HEK293 (cell line): Measurements from ENCODE around the gene MICAL3.

Experiments used
- YY1 ChIP-seq: fragments of 450-650 bp; formaldehyde crosslinking; IDR thresholded peaks from 2 replicates; pipeline ENCODE4 v1.5.1; 2018; ENCODE audit warnings: missing biosample characterization, missing genetic modification characterization
- ZBTB21 ChIP-seq: fragments of 450-650 bp; formaldehyde crosslinking; IDR thresholded peaks from 2 replicates; pipeline ENCODE4 v1.5.1; 2017; ENCODE audit warnings: missing biosample characterization, missing genetic modification characterization
- ZNF274 ChIP-seq, 2 experiments: fragments of 200-500 bp in 1 of 2; fragments of 450-650 bp in 1 of 2; sonication (Bioruptor generic) in 1 of 2; formaldehyde crosslinking in 1 of 2; IDR thresholded peaks; 2 replicates each; pipeline versions ENCODE4 v1.5.1 to v1.6.1; 2014 to 2016; ENCODE audit warnings: borderline replicate concordance in 1 of 2, inconsistent platforms in 1 of 2, low read length in 1 of 2, missing biosample characterization in 1 of 2, missing genetic modification characterization in 1 of 2
- ZNF48 ChIP-seq: fragments of 450-650 bp; formaldehyde crosslinking; IDR thresholded peaks from 2 replicates; pipeline ENCODE4 v1.5.1; 2016; ENCODE audit warnings: missing biosample characterization, missing genetic modification characterization
- TF ChIP-seq, protein P1 (sequence below): fragments of 450-650 bp; formaldehyde crosslinking; optimal IDR thresholded peaks from 2 replicates; pipeline ENCODE3; 2016; ENCODE audit warnings: missing biosample characterization, mild to moderate bottlenecking, missing genetic modification characterization

- TF ChIP-seq, protein P1, sequence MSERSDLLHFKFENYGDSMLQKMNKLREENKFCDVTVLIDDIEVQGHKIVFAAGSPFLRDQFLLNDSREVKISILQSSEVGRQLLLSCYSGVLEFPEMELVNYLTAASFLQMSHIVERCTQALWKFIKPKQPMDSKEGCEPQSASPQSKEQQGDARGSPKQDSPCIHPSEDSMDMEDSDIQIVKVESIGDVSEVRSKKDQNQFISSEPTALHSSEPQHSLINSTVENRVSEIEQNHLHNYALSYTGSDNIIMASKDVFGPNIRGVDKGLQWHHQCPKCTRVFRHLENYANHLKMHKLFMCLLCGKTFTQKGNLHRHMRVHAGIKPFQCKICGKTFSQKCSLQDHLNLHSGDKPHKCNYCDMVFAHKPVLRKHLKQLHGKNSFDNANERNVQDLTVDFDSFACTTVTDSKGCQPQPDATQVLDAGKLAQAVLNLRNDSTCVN (tag by site-specific recombination), result no peak
- no peak for TF ChIP-seq YY1 (tag by site-specific recombination)
- TF ChIP-seq ZNF274 (IDR thresholded peaks at IDR 0.05; ENCODE audit: low read length), result no peak
- no peak for TF ChIP-seq ZNF274 (tag by site-specific recombination; IDR thresholded peaks at IDR 0.05; ENCODE audit: borderline replicate concordance)
- TF ChIP-seq ZBTB21 (tag by site-specific recombination), result no peak
- TF ChIP-seq ZNF48 (tag by site-specific recombination), result no peak
Observed at GRCh38 chr22:17949642-17950473, 74.5 kb downstream of the MICAL3 start.
